Spleen (tissue), 7 donors: ENCODE data around the gene TACR2.

Experiments used
- POLR2A ChIP-seq, 3 donors: fragments of 450-650 bp; IDR thresholded peaks; one replicate each; pipeline ENCODE4 v1.5.1; 2017; ENCODE audit warnings: antibody characterized with exemption in 3 of 3, mild to moderate bottlenecking in 1 of 3
- TF ChIP-seq, protein P1 (sequence below), 11 experiments: fragments of 200-600 bp in 7 of 11; fragments of 450-650 bp in 4 of 11; sonication (generic) in 4 of 11; IDR thresholded peaks in 8 of 11; conservative IDR thresholded peaks in 3 of 11; 1 replicate in 7 of 11; 2 replicates in 4 of 11; pipeline versions ENCODE4 v1.4.0 to v1.8.0; 2016 to 2021; ENCODE audit warnings: antibody characterized with exemption in 11 of 11, inconsistent platforms in 4 of 11, mild to moderate bottlenecking in 1 of 11
- donor health status: DM: no; HTN: no; CAD: no; lungs with moderate emphysema.
- donor health status: DM: no; HTN: no; CAD: no.
- donor health status: DM: no; HTN: no; CAD: no.

DNA sequence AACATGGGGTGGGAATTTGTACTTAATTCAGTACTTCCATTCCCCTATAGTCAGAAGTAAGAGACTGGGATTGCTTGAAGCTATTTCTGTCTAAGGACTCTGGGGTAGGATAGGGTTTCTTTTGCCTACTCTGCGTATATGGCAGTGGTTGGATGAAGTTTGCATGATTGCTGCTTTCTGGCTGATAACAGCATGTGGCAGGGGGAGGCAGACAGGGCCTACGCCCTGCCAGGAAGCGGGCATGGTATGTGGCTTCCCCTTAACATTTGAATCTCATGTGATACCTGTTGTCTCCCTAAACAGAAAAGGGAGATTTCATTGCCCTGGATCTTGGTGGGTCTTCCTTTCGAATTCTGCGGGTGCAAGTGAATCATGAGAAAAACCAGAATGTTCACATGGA lies 57.1 kb downstream of the TACR2 start:
- TF ChIP-seq POLR2A (IDR thresholded peaks at IDR 0.05): no peak
- TF ChIP-seq, protein P1, sequence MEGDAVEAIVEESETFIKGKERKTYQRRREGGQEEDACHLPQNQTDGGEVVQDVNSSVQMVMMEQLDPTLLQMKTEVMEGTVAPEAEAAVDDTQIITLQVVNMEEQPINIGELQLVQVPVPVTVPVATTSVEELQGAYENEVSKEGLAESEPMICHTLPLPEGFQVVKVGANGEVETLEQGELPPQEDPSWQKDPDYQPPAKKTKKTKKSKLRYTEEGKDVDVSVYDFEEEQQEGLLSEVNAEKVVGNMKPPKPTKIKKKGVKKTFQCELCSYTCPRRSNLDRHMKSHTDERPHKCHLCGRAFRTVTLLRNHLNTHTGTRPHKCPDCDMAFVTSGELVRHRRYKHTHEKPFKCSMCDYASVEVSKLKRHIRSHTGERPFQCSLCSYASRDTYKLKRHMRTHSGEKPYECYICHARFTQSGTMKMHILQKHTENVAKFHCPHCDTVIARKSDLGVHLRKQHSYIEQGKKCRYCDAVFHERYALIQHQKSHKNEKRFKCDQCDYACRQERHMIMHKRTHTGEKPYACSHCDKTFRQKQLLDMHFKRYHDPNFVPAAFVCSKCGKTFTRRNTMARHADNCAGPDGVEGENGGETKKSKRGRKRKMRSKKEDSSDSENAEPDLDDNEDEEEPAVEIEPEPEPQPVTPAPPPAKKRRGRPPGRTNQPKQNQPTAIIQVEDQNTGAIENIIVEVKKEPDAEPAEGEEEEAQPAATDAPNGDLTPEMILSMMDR (IDR thresholded peaks at IDR 0.05 in 8 of 11, conservative IDR thresholded peaks at IDR 0.05 in 3 of 11): no peak
